Panc1 (cell line): ENCODE measurements around the gene PDCD1.

Source experiments
- CTCF ChIP-seq: fragments of 450-650 bp; IDR thresholded peaks from 2 replicates; pipeline ENCODE4 v1.5.1; 2017; ENCODE audit warnings: mild to moderate bottlenecking
- POLR2AphosphoS5 ChIP-seq: IDR thresholded peaks from 2 replicates; pipeline ENCODE4 v1.6.1; 2012; ENCODE audit warnings: mild to moderate bottlenecking, low read depth, low read length, moderate library complexity
- REST ChIP-seq, 2 experiments: IDR thresholded peaks; 2 replicates each; pipeline ENCODE4 v1.6.1; 2011 to 2012; ENCODE audit warnings: low read depth in 2 of 2, control low read depth in 1 of 2, low read length in 1 of 2, mild to moderate bottlenecking in 1 of 2, moderate library complexity in 1 of 2; ENCODE audit not compliant: insufficient read depth in 1 of 2
- SIN3A ChIP-seq: IDR thresholded peaks from 2 replicates; pipeline ENCODE4 v1.6.1; 2012; ENCODE audit warnings: low read depth, mild to moderate bottlenecking, low read length, moderate library complexity, borderline replicate concordance; ENCODE audit not compliant: insufficient read depth

- TF ChIP-seq POLR2AphosphoS5, result no peak
- TF ChIP-seq CTCF, result no peak
- TF ChIP-seq REST (IDR thresholded peaks at IDR 0.05; ENCODE audit: insufficient read depth in 1 of 2, low read depth in 2 of 2, low read length in 1 of 2), result no peak
- TF ChIP-seq SIN3A, result no peak
These were observed 43.8 kb downstream of the PDCD1 start for GRCh38 chr2:241814643-241815476.
